H1 (cell line): ENCODE data around the gene TM9SF1. TPM values are rescaled to one million over a fixed set of nuclear protein-coding genes. Genes with fewer than 3 reads are reported as not detected.

Experiments used
- CTCF ChIA-PET: fragments of 300-600 bp; sonication (Branson Sonifier 250); formaldehyde crosslinking; loops from one replicate; lab custom pipeline; 2021; ENCODE audit not compliant: partially characterized antibody; lab: Charles Lee
- POLR2A ChIA-PET: fragments of 300-600 bp; sonication (Branson Sonifier 250); formaldehyde crosslinking; loops from one replicate; lab custom pipeline; 2021; ENCODE audit warnings: inconsistent platforms; ENCODE audit not compliant: partially characterized antibody; lab: Charles Lee
- DNase-seq, 2 experiments: peaks; one replicate each; pipeline versions ENCODE4 v3.0.0 to v3.0.0-alpha.2; 2010 to 2022; ENCODE audit warnings: low spot score in 2 of 2, low read depth in 1 of 2, mixed read lengths in 1 of 2
- FAIRE-seq: peaks from 2 replicates; lab custom pipeline; 2011; peaks lifted over from hg19 to GRCh38; lab: Jason Lieb, UNC
- H2AFZ ChIP-seq: 2 replicates; pipeline ENCODE4 v1.8.1; 2012; ENCODE audit warnings: low read length, inconsistent platforms
- H2AK5ac ChIP-seq: 2 replicates; pipeline ENCODE4 v1.6.1; 2013; ENCODE audit warnings: low read depth, low read length
- H2BK120ac ChIP-seq: replicated peaks from 2 replicates; pipeline ENCODE3; 2013; ENCODE audit warnings: low read depth, low read length, inconsistent platforms
- H2BK12ac ChIP-seq: 2 replicates; pipeline ENCODE4 v1.6.1; 2013; ENCODE audit warnings: low read depth, low read length
- H2BK15ac ChIP-seq: 2 replicates; pipeline ENCODE4 v1.6.1; 2013; ENCODE audit warnings: low read length
- H2BK20ac ChIP-seq: 2 replicates; pipeline ENCODE4 v1.6.1; 2013; ENCODE audit warnings: low read length
- H2BK5ac ChIP-seq: 2 replicates; pipeline ENCODE4 v1.6.1; 2013; ENCODE audit warnings: low read depth, low read length
- H3K14ac ChIP-seq: 2 replicates; pipeline ENCODE4 v1.6.1; 2013; ENCODE audit warnings: inconsistent platforms; ENCODE audit not compliant: insufficient read length
- H3K18ac ChIP-seq: 2 replicates; pipeline ENCODE4 v1.6.1; 2013; ENCODE audit warnings: low read length; ENCODE audit errors: extremely low read depth
- H3K23ac ChIP-seq: 2 replicates; pipeline ENCODE4 v1.6.1; 2013; ENCODE audit warnings: inconsistent platforms; ENCODE audit not compliant: insufficient read length
- H3K23me2 ChIP-seq: 2 replicates; pipeline ENCODE4 v1.6.1; 2013; ENCODE audit warnings: low read depth, low read length
- H3K27ac ChIP-seq: 2 replicates; pipeline ENCODE4 v1.6.1; 2011; ENCODE audit warnings: low read depth, low read length, inconsistent platforms
- H3K27me3 ChIP-seq, 4 experiments: replicated peaks in 1 of 4; 1 replicate in 1 of 4; 2 replicates in 3 of 4; pipeline versions ENCODE4 v1.6.1 to v1.8.1; 2011 to 2013; ENCODE audit warnings: low read length in 3 of 4, mild to moderate bottlenecking in 3 of 4, inconsistent platforms in 2 of 4, mixed read lengths in 2 of 4, moderate library complexity in 1 of 4; ENCODE audit not compliant: control insufficient read depth in 3 of 4, insufficient read depth in 3 of 4; ENCODE audit errors: extremely low read depth in 1 of 4
- H3K36me3 ChIP-seq, 4 experiments: 2 replicates each; pipeline versions ENCODE4 v1.6.1 to v1.8.1; 2011 to 2013; ENCODE audit warnings: mild to moderate bottlenecking in 4 of 4, low read length in 3 of 4, moderate library complexity in 2 of 4, control low read depth in 1 of 4, inconsistent platforms in 1 of 4; ENCODE audit not compliant: insufficient read depth in 4 of 4, control insufficient read depth in 2 of 4
- H3K4ac ChIP-seq: replicated peaks from 2 replicates; pipeline ENCODE3; 2013; ENCODE audit warnings: low read length, low read depth, mixed read lengths, inconsistent platforms; ENCODE audit not compliant: insufficient read length
- H3K4me1 ChIP-seq, 4 experiments: replicated peaks in 1 of 4; 1 replicate in 1 of 4; 2 replicates in 3 of 4; pipeline versions ENCODE4 v1.6.1 to v1.8.1; 2011 to 2013; ENCODE audit warnings: low read length in 3 of 4, inconsistent platforms in 2 of 4, mixed read lengths in 1 of 4; ENCODE audit not compliant: insufficient read depth in 4 of 4, control insufficient read depth in 3 of 4
- H3K4me2 ChIP-seq, 2 experiments: 2 replicates each; pipeline versions ENCODE4 v1.6.1 to v1.8.1; 2011 to 2013; ENCODE audit warnings: low read depth in 2 of 2, low read length in 2 of 2, control low read depth in 1 of 2, inconsistent platforms in 1 of 2, mild to moderate bottlenecking in 1 of 2; ENCODE audit not compliant: insufficient read depth in 1 of 2
- H3K4me3 ChIP-seq, 4 experiments: fragments of 200-600, 300-600 bp in 1 of 4; sonication (generic), shearing (Covaris generic), sonication (Bioruptor Twin) in 1 of 4; 2 replicates each; pipeline versions ENCODE4 v1.5.1 to v1.8.1; 2011 to 2016; ENCODE audit warnings: low read length in 4 of 4, low read depth in 3 of 4, control low read depth in 2 of 4, inconsistent platforms in 2 of 4, mild to moderate bottlenecking in 2 of 4, mixed read lengths in 1 of 4, moderate library complexity in 1 of 4; ENCODE audit not compliant: insufficient read depth in 2 of 4; ENCODE audit errors: extremely low read depth in 1 of 4
- H3K56ac ChIP-seq: replicated peaks from 2 replicates; pipeline ENCODE3; 2013; ENCODE audit warnings: low read depth, mild to moderate bottlenecking, mixed read lengths, low read length, inconsistent platforms; ENCODE audit not compliant: insufficient read length
- H3K79me1 ChIP-seq: 2 replicates; pipeline ENCODE4 v1.6.1; 2013; ENCODE audit warnings: low read depth, low read length, control low read depth
- H3K79me2 ChIP-seq, 2 experiments: 2 replicates each; pipeline versions ENCODE4 v1.6.1 to v1.8.1; 2012 to 2013; ENCODE audit warnings: low read length in 2 of 2, mild to moderate bottlenecking in 2 of 2, inconsistent platforms in 1 of 2; ENCODE audit not compliant: insufficient read depth in 2 of 2, control insufficient read depth in 1 of 2
- H3K9ac ChIP-seq, 4 experiments: replicated peaks in 1 of 4; 1 replicate in 1 of 4; 2 replicates in 3 of 4; pipeline versions ENCODE4 v1.6.1 to v1.8.1; 2011 to 2013; ENCODE audit warnings: low read depth in 3 of 4, low read length in 3 of 4, control low read depth in 2 of 4, mild to moderate bottlenecking in 2 of 4, moderate library complexity in 2 of 4, inconsistent platforms in 1 of 4; ENCODE audit errors: extremely low read depth in 1 of 4
- H3K9me3 ChIP-seq, 2 experiments: 2 replicates each; pipeline versions ENCODE4 v1.6.1 to v1.8.1; 2012 to 2013; ENCODE audit warnings: mild to moderate bottlenecking in 2 of 2, moderate library complexity in 2 of 2, control low read depth in 1 of 2, inconsistent platforms in 1 of 2, low read depth in 1 of 2, low read length in 1 of 2, mixed read lengths in 1 of 2; ENCODE audit not compliant: insufficient read depth in 2 of 2
- H4K20me1 ChIP-seq, 2 experiments: replicated peaks in 1 of 2; 2 replicates each; pipeline versions ENCODE3 to v1.8.1; 2011 to 2013; ENCODE audit warnings: inconsistent platforms in 2 of 2, low read length in 2 of 2, mild to moderate bottlenecking in 1 of 2; ENCODE audit not compliant: insufficient read depth in 2 of 2, control insufficient read depth in 1 of 2
- H4K5ac ChIP-seq: 2 replicates; pipeline ENCODE4 v1.6.1; 2013; ENCODE audit warnings: low read length, low read depth, mixed read lengths, inconsistent platforms; ENCODE audit not compliant: insufficient read length
- H4K8ac ChIP-seq: 2 replicates; pipeline ENCODE4 v1.8.0; 2013; ENCODE audit warnings: mild to moderate bottlenecking, moderate library complexity, low read length, inconsistent platforms; ENCODE audit not compliant: insufficient read depth; ENCODE audit errors: extremely low read depth
- H4K91ac ChIP-seq: replicated peaks from 2 replicates; pipeline ENCODE3; 2013; ENCODE audit warnings: low read length, mixed read lengths, inconsistent platforms; ENCODE audit not compliant: insufficient read length
- MAFK ChIP-seq: IDR thresholded peaks from 2 replicates; pipeline ENCODE4 v1.6.1; 2012; ENCODE audit warnings: low read depth, mild to moderate bottlenecking, improper control_type of control experiment, low read length
- NRF1 ChIP-seq: IDR thresholded peaks from 2 replicates; pipeline ENCODE4 v1.6.1; 2011; ENCODE audit warnings: mild to moderate bottlenecking, low read depth, low read length, improper control_type of control experiment
- RFX5 ChIP-seq: IDR thresholded peaks from 2 replicates; pipeline ENCODE4 v1.6.1; 2011; ENCODE audit warnings: low read depth, low read length, improper control_type of control experiment, borderline replicate concordance
- SRF ChIP-seq: IDR thresholded peaks from 2 replicates; pipeline ENCODE4 v1.6.1; 2011; ENCODE audit warnings: mild to moderate bottlenecking, low read depth, low read length, moderate library complexity
- WGBS, 2 experiments: shearing (Covaris generic) in 1 of 2; methylation state at CpG; one replicate each; pipeline versions ENCODE4 v1.1.6 to v1.1.7; 2013 to 2015; ENCODE audit warnings: low lambda C conversion rate in 2 of 2, mixed read lengths in 2 of 2, inconsistent platforms in 1 of 2, low coverage in 1 of 2, missing lambda C conversion rate in 1 of 2; ENCODE audit not compliant: insufficient replicate concordance in 2 of 2, insufficient coverage in 1 of 2, insufficient read length in 1 of 2; ENCODE audit errors: extremely low coverage in 1 of 2, missing lambda C conversion rate in 1 of 2; 5-methylcytosine and 5-hydroxymethylcytosine counted together
- polyA plus RNA-seq, 7 experiments: library from polyadenylated mRNA; depleted of rRNA in 3 of 7; stranded (reverse) in 5 of 7; unstranded in 2 of 7; fragments of >200 nt in 5 of 7; fragments of 200-250 nt in 2 of 7; gene quantifications; 1 replicate in 5 of 7; 2 replicates in 1 of 7; 4 replicates in 1 of 7; pipeline versions ENCODE4 v1.2.1 to v1.2.3, GENCODE V29; 2011 to 2013; ENCODE audit warnings: missing spikeins in 2 of 7, mixed read lengths in 2 of 7
- total RNA-seq: library from RNA; stranded (reverse); fragmentation: NEBNext Ultra II Directional; extraction: Animal tissue kit (Norgen Biotek cat#: 25700); gene quantifications from 2 replicates; pipeline ENCODE4 v1.2.1, GENCODE V29; 2021

Gene TM9SF1
- total and polyA plus RNA-seq, 2 of the 8 experiments (the other 6 are each of a cell fraction or from before 2014, with no cell fraction given) = 22.2 to 29.2 TPM

GRCh38 chr14:24215495-24216344, 20.5 kb upstream of the TM9SF1 start, which contains the start of gene MDP1:
Gene MDP1 (minus strand): TSS chr14:24216066. CDS start chr14:24215955, 111 bp downstream.
- peak; percentile 55 for FAIRE-seq
- ChIA-PET CTCF (interaction anchor here (0.5 to 2.1 kb wide), 19 partner anchors 9 to 1914 kb away, joined by 3 to 7 read pairs (median 4); partner anchors contain the start of genes CIDEB, TINF2 and TM9SF1), POLR2A (interaction anchor here (0.6 to 11.1 kb wide), 20 partner anchors 9 to 129 kb away, joined by 3 to 119 read pairs (median 4); partner anchors contain the start of genes GMPR2, IPO4, RABGGTA and TINF2)
- Histone ChIP-seq H3K23ac (no peak within 1 kb of the TSS), H3K56ac (peak within 1 kb of the TSS; percentile 27), H3K4me3 (peak within 1 kb of the TSS; percentile 77 to 94 (median 84)), H2BK12ac (no peak within 1 kb of the TSS), H3K27me3 (no peaks in the 10 kb centered on the region), H3K79me2 (peaks cover 0 to 9% of the 10 kb centered on the region in 2 experiments; a peak in 2 of 4 replicates), H4K8ac (peak within 1 kb of the TSS; percentile 84), H3K9ac (peak within 1 kb of the TSS; percentile 76 to 84 (median 78)), H3K4me1 (peaks cover 0 to 5% (median 2%) of the 10 kb centered on the region in 4 experiments; a peak in 1 of 7 replicates), H4K91ac (peak within 1 kb of the TSS; percentile 71), H2BK120ac (no peak within 1 kb of the TSS), H2AFZ (peak within 1 kb of the TSS; percentile 21; the same call in 1 of the 2 replicates), H3K4ac (peak within 1 kb of the TSS; percentile 55), H2AK5ac (no peak within 1 kb of the TSS), H3K9me3 (no peaks in the 10 kb centered on the region), H3K14ac (no peak within 1 kb of the TSS), H2BK20ac (no peak within 1 kb of the TSS), H2BK15ac (0 out of 2 replicates have a peak within 1 kb of the TSS, but pooled peaks have one; percentile 66), H3K36me3 (peaks cover 0 to 9% (median 6%) of the 10 kb centered on the region in 4 experiments; a peak in 6 of 8 replicates), H3K27ac (peak within 1 kb of the TSS; percentile 72), H3K18ac (no peak within 1 kb of the TSS), H3K79me1 (no peaks in the 10 kb centered on the region), H3K23me2 (peaks cover 8% of the 10 kb centered on the region), H2BK5ac (peak within 1 kb of the TSS; percentile 78), H4K20me1 (peaks cover 0 to 1% of the 10 kb centered on the region in 2 experiments), H3K4me2 (peak within 1 kb of the TSS; percentile 70 to 86), H4K5ac (peak within 1 kb of the TSS; percentile 43)
- WGBS, 2 experiments = 3% methylated on average over 39 of the region's 40 CpGs; no CpG with 5 or more reads in 1 of the 2 experiments
- peak; percentile 73 to 82 for DNase-seq
- TF ChIP-seq NRF1 = no peak; the same call in 1 of the 2 replicates
- no peak for TF ChIP-seq SRF
- no peak for TF ChIP-seq RFX5
- no peak for TF ChIP-seq MAFK
